K562 (cell line): ENCODE results near the gene BICC1. TPM values are rescaled to one million over a fixed set of nuclear protein-coding genes. Genes with fewer than 3 reads are reported as not detected.

ENCODE experiments used
- ATAC-seq: fragments of 200-7000 bp; cut with Tn5 transposase; 3 replicates; pipeline ENCODE4 v1.9.1; 2020; ENCODE audit warnings: moderate library complexity
- BruUV-seq: library from RNA; stranded (reverse); fragments of 400-500 nt; replicated peaks from 2 replicates; lab custom pipeline; 2021; lab: Mats Ljungman, UMichigan
- CTCF ChIA-PET: fragments of 300-600 bp; formaldehyde crosslinking; extraction: SDS; loops from one replicate; lab custom pipeline; 2021; ENCODE audit warnings: low intra/inter-chr PET ratio; lab: Yijun Ruan, JAX
- POLR2A ChIA-PET: fragments of 300-600, 350-650 bp; sonication (Branson Sonifier 250); formaldehyde crosslinking; extraction: SDS; loops from one replicate; lab custom pipeline; 2021; ENCODE audit warnings: antibody characterized with exemption, inconsistent platforms; lab: Yijun Ruan, JAX
- DNase-seq, 4 experiments: peaks; one replicate each; pipeline versions ENCODE4 v3.0.0 to v3.0.0-alpha.2; 2011 to 2018; ENCODE audit warnings: low spot score in 3 of 4, mixed read lengths in 3 of 4; ENCODE audit errors: extremely low read depth in 1 of 4
- FAIRE-seq: peaks from 2 replicates; lab custom pipeline; 2011; peaks lifted over from hg19 to GRCh38; lab: Jason Lieb, UNC
- H2AFZ ChIP-seq: 2 replicates; pipeline ENCODE4 v1.6.0; 2011; ENCODE audit warnings: low read depth, low read length, control low read depth, inconsistent platforms
- H3K27ac ChIP-seq: fragments of 200-600 bp; 3 replicates; pipeline ENCODE4 v1.8.0; 2011; ENCODE audit warnings: low read depth, mild to moderate bottlenecking, control low read depth, inconsistent platforms, low read length, moderate library complexity, mixed read lengths; ENCODE audit errors: extremely low read depth
- H3K27me3 ChIP-seq, 2 experiments: fragments of 300-600 bp in 1 of 2; 2 replicates in 1 of 2; 3 replicates in 1 of 2; pipeline versions ENCODE4 v1.6.0 to v1.8.0; 2011; ENCODE audit warnings: inconsistent platforms in 2 of 2, low read length in 2 of 2, mild to moderate bottlenecking in 1 of 2, mixed read lengths in 1 of 2, moderate library complexity in 1 of 2; ENCODE audit not compliant: control insufficient read depth in 2 of 2, insufficient read depth in 2 of 2
- H3K36me3 ChIP-seq: fragments of 300-600 bp; 3 replicates; pipeline ENCODE4 v1.8.0; 2011; ENCODE audit warnings: mild to moderate bottlenecking, low read length, inconsistent platforms; ENCODE audit not compliant: control insufficient read depth, insufficient read depth
- H3K4me1 ChIP-seq, 2 experiments: fragments of 200-600 bp in 1 of 2; replicated peaks in 1 of 2; 2 replicates in 1 of 2; 3 replicates in 1 of 2; pipeline versions ENCODE4 v1.5.1 to v1.8.0; 2011; ENCODE audit warnings: inconsistent platforms in 2 of 2, low read length in 2 of 2, mild to moderate bottlenecking in 1 of 2, mixed read lengths in 1 of 2, moderate library complexity in 1 of 2; ENCODE audit not compliant: control insufficient read depth in 2 of 2, insufficient read depth in 2 of 2
- H3K4me2 ChIP-seq: 2 replicates; pipeline ENCODE4 v1.6.1; 2011; ENCODE audit warnings: low read length, control low read depth, inconsistent platforms, mixed read lengths; ENCODE audit not compliant: insufficient read depth
- H3K4me3 ChIP-seq: fragments of 200-600 bp; sonication (generic), shearing (Covaris generic); 2 replicates; pipeline ENCODE4 v1.5.1; 2016; ENCODE audit warnings: control low read depth, inconsistent platforms
- H3K79me2 ChIP-seq: fragments of 200-600 bp; 3 replicates; pipeline ENCODE4 v1.8.0; 2011; ENCODE audit warnings: low read length, inconsistent platforms; ENCODE audit not compliant: control insufficient read depth, insufficient read depth
- H3K9ac ChIP-seq, 2 experiments: 2 replicates each; pipeline versions ENCODE4 v1.6.0 to v1.6.1; 2011; ENCODE audit warnings: low read depth in 2 of 2, low read length in 2 of 2, control low read depth in 1 of 2, inconsistent platforms in 1 of 2, mild to moderate bottlenecking in 1 of 2, mixed read lengths in 1 of 2; ENCODE audit not compliant: insufficient read depth in 1 of 2
- H3K9me1 ChIP-seq: one replicate; pipeline ENCODE4 v1.6.0; 2011; ENCODE audit warnings: inconsistent platforms, mild to moderate bottlenecking, low read length, moderate library complexity; ENCODE audit not compliant: control insufficient read depth, insufficient read depth
- H3K9me3 ChIP-seq: replicated peaks from 2 replicates; pipeline ENCODE4 v1.5.1; 2011; ENCODE audit warnings: low read depth, low read length, inconsistent platforms; ENCODE audit not compliant: control insufficient read depth, insufficient read depth
- H4K20me1 ChIP-seq: replicated peaks from 2 replicates; pipeline ENCODE4 v1.6.1; 2011; ENCODE audit warnings: low read length, inconsistent platforms, mixed read lengths; ENCODE audit not compliant: control insufficient read depth, insufficient read depth
- ETV1 ChIP-seq: fragments of 450-650 bp; conservative IDR thresholded peaks from 2 replicates; pipeline ENCODE4 v1.6.1; 2016; ENCODE audit warnings: missing genetic modification characterization, control low read depth, low read depth, missing compliant biosample characterization
- GTF2E2 ChIP-seq: fragments of 200-800 bp; sonication (Bioruptor generic); IDR thresholded peaks from 2 replicates; pipeline ENCODE4 v1.6.1; 2016; ENCODE audit warnings: missing genetic modification characterization, missing compliant biosample characterization
- KDM5B ChIP-seq: fragments of 200-600 bp; sonication (generic); IDR thresholded peaks from 2 replicates; pipeline ENCODE4 v1.6.1; 2012; ENCODE audit warnings: low read depth, mild to moderate bottlenecking, moderate library complexity, low read length, control low read depth, inconsistent platforms; ENCODE audit not compliant: insufficient replicate concordance
- MAZ ChIP-seq, 2 experiments: fragments of 450-650 bp in 1 of 2; sonication (generic) in 1 of 2; formaldehyde crosslinking; IDR thresholded peaks in 1 of 2; conservative IDR thresholded peaks in 1 of 2; 2 replicates each; pipeline versions ENCODE4 v1.4.0 to v1.5.0; 2020; ENCODE audit warnings: mild to moderate bottlenecking in 1 of 2, missing genetic modification reagents in 1 of 2
- NRF1 ChIP-seq, 2 experiments: fragments of 450-650 bp; IDR thresholded peaks in 1 of 2; conservative IDR thresholded peaks in 1 of 2; 2 replicates each; pipeline ENCODE4 v1.6.1; 2014; ENCODE audit warnings: mild to moderate bottlenecking in 2 of 2
- PPARD ChIP-seq: fragments of 250-450 bp; sonication (Bioruptor Pico); IDR thresholded peaks from 2 replicates; pipeline ENCODE4 v1.8.0; 2022; ENCODE audit warnings: inconsistent platforms, mild to moderate bottlenecking, moderate library complexity
- SMARCC2 ChIP-seq: fragments of 450-650 bp; IDR thresholded peaks from 2 replicates; pipeline ENCODE4 v1.6.1; 2017; ENCODE audit warnings: antibody characterized with exemption, moderate library complexity, mild to moderate bottlenecking, low read depth
- ZNF408 ChIP-seq: fragments of 250-450 bp; sonication (Bioruptor Pico); IDR thresholded peaks from 2 replicates; pipeline ENCODE4 v1.4.0; 2020; ENCODE audit warnings: low read depth, mild to moderate bottlenecking, moderate library complexity
- WGBS: fragments of 100-300 bp; shearing (Covaris generic); methylation state at CpG from one replicate; pipeline ENCODE4 v1.1.6; 2016; ENCODE audit warnings: low coverage, mixed read lengths; ENCODE audit not compliant: insufficient coverage; ENCODE audit errors: missing lambda C conversion rate; 5-methylcytosine and 5-hydroxymethylcytosine counted together
- in situ Hi-C: fragments of 300-500 bp; cut with MboI; formaldehyde crosslinking; loops from 4 replicates; pipeline ENCODE4 v1.15.0; 2018; ENCODE audit warnings: inconsistent platforms, mixed read lengths
- intact Hi-C: fragments of 100-400 bp; cut with micrococcal nuclease; formaldehyde crosslinking; loops from 2 replicates; pipeline ENCODE4 v1.14.2; 2022
- polyA plus RNA-seq, 8 experiments: library from polyadenylated mRNA; depleted of rRNA in 4 of 8; stranded (reverse) in 5 of 8; unstranded in 3 of 8; fragments of >200 nt; fragmentation: Nextera tagmentation in 2 of 8; fragmentation: Illumina TruSeq in 1 of 8; extraction: Ambion mirVana in 2 of 8; extraction: Trizol in 1 of 8; gene quantifications; 2 replicates each; pipeline versions ENCODE4 v1.2.1 to v1.2.3, GENCODE V29; 2011 to 2014; ENCODE audit warnings: inconsistent platforms in 1 of 8, missing spikeins in 1 of 8
- total RNA-seq, 7 experiments: library from RNA; depleted of rRNA in 6 of 7; stranded (reverse); fragments of >200 nt in 6 of 7; fragmentation: Illumina TruSeq in 2 of 7; extraction: Trizol in 2 of 7; gene quantifications; 2 replicates each; pipeline versions ENCODE4 v1.2.1 to v1.2.3, GENCODE V29; 2011 to 2021; ENCODE audit warnings: low replicate concordance in 1 of 7
- TF ChIP-seq, protein P1 (sequence below): fragments of 250-450 bp; sonication (Bioruptor Pico); IDR thresholded peaks from 2 replicates; pipeline ENCODE4 v1.4.0; 2020; ENCODE audit warnings: mild to moderate bottlenecking, moderate library complexity

The BICC1 gene
- total and polyA plus RNA-seq, 9 of the 15 experiments (the other 6 are each of a cell fraction or from before 2014, with no cell fraction given), result not detected

DNA sequence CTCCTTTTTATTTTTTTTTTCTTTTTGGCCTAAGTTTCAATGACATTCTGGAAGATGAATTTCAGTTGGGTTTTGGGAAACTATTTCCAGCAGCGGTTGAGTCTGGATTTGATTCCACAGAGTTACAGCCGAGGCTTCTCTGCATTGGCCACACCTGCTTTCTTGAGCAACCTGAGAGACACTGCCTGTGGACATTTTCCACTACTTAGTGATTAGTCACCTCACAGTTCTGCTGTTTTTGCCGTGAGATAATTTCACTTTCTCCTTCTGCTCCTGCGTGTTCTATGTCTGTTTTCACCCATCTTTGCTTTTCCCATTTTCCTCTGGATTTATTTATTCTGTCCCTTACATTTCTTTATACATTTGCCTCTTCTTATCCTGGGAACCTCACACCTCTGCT is 243.0 kb downstream of the BICC1 start (continued):
- TF ChIP-seq, protein P1, sequence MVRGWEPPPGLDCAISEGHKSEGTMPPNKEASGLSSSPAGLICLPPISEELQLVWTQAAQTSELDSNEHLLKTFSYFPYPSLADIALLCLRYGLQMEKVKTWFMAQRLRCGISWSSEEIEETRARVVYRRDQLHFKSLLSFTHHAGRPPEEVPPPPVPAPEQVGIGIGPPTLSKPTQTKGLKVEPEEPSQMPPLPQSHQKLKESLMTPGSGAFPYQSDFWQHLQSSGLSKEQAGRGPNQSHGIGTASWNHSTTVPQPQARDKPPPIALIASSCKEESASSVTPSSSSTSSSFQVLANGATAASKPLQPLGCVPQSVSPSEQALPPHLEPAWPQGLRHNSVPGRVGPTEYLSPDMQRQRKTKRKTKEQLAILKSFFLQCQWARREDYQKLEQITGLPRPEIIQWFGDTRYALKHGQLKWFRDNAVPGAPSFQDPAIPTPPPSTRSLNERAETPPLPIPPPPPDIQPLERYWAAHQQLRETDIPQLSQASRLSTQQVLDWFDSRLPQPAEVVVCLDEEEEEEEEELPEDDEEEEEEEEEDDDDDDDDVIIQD (CRISPR knock-in tag), result no peak
- no peak for TF ChIP-seq KDM5B
- TF ChIP-seq, all 486 proteins: peak for 0

DNA sequence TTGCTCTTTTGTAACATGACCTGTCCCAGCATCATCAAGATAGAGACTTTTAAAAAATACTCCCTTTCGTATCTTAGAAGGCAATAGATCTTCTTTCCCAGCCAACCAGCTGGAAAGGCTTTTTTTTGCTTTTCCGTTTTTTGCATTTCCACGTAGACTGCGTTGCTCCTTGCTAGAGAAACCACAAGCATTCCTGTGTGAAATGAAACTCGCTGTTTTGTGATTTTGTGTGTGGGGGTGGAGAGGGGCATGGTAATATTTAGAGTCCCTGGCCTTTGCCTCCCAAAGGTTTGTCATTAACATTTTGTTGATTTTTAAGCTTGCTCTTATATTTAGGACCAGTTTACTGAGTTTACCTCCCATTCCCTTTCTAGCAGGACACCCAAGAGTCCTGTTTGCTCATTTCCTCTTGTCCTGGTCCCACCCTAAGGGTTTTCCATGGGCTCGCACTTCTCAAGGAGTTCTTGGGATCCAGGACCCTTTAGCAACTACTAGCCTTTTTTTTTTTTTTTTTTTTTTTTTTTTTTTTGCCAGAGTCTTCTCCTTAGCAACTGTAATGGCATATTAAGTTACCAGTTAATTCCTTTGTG is 243.6 kb downstream of the BICC1 start:
- Histone ChIP-seq H3K9ac (no peak overlapping the region), H2AFZ (no peak overlapping the region), H3K9me1 (no peaks in the 10 kb centered on the region), H3K4me1 (no peaks in the 10 kb centered on the region), H3K36me3 (no peaks in the 10 kb centered on the region), H3K4me2 (no peak overlapping the region), H3K27ac (no peak overlapping the region), H3K79me2 (no peaks in the 10 kb centered on the region), H3K27me3 (no peaks in the 10 kb centered on the region), H3K9me3 (no peaks in the 10 kb centered on the region), H3K4me3 (no peak overlapping the region), H4K20me1 (no peaks in the 10 kb centered on the region)
- no peak for DNase-seq
- WGBS, result under 1% methylated on average over 6 of the region's 6 CpGs
- ChIA-PET CTCF (no interaction called here), POLR2A (interaction anchor here (0.6 kb wide), 1 partner anchor 185 kb away, joined by 3 read pairs; no protein-coding TSS in a partner anchor)
- in situ Hi-C loops, result no loop called here
- no peak for FAIRE-seq
- intact Hi-C loops, result no loop called here
- no peak for ATAC-seq
- no TSS peak for BruUV-seq
- no peak for TF ChIP-seq ZNF408 (CRISPR knock-in tag)
- TF ChIP-seq NRF1 (conservative IDR thresholded peaks at IDR 0.05 in 1 of 2, IDR thresholded peaks at IDR 0.05 in 1 of 2), result no peak
- TF ChIP-seq MAZ (CRISPR knock-in tag; conservative IDR thresholded peaks at IDR 0.05 in 1 of 2, IDR thresholded peaks at IDR 0.05 in 1 of 2), result no peak
- TF ChIP-seq PPARD (CRISPR knock-in tag), result no peak
- TF ChIP-seq SMARCC2, result no peak
- TF ChIP-seq ETV1 (tag), result no peak
- no peak for TF ChIP-seq GTF2E2
